ENCODE results near the gene GLOD5.

The GLOD5 gene

GRCh38 chrX:48781705-48782104 lies 20.2 kb downstream of the GLOD5 start:
- DNase-seq (ENCODE audit: low read depth in 1 of 2, low spot score in 1 of 2) = no peak
- no peak overlapping the region for H3K27ac ChIP-seq (replicated peaks)
- no peaks in the 10 kb centered on the region for H3K27me3 ChIP-seq (ENCODE audit: insufficient read depth, poor library complexity, severe bottlenecking)

GRCh38 chrX:48782216-48782615 lies 20.7 kb downstream of the GLOD5 start:
- Histone ChIP-seq H3K27ac (replicated peaks) (no peak overlapping the region), H3K4me3 (replicated peaks; ENCODE audit: insufficient read depth, low read length) (no peak overlapping the region), H3K27me3 (ENCODE audit: insufficient read depth, poor library complexity, severe bottlenecking) (no peaks in the 10 kb centered on the region)
- TF ChIP-seq POLR2AphosphoS5 (IDR thresholded peaks at IDR 0.05; ENCODE audit: low read depth) (no peak), CTCF (IDR thresholded peaks at IDR 0.05; ENCODE audit: insufficient read depth, low read length) (no peak), SPI1 (IDR thresholded peaks at IDR 0.05; ENCODE audit: borderline replicate concordance, low read depth) (no peak), REST (IDR thresholded peaks at IDR 0.05; ENCODE audit: insufficient replicate concordance, low read depth) (no peak), GABPA (IDR thresholded peaks at IDR 0.05; ENCODE audit: low read depth) (no peak)
- no peak for DNase-seq (ENCODE audit: low read depth in 1 of 2, low spot score in 1 of 2)

More at GRCh38 chrX:48781705-48782104, 20.2 kb downstream of the GLOD5 start:
- H3K4me3 ChIP-seq (replicated peaks; ENCODE audit: insufficient read depth, low read length) = no peak overlapping the region
- no peak for TF ChIP-seq GABPA (IDR thresholded peaks at IDR 0.05; ENCODE audit: low read depth)
- TF ChIP-seq CTCF (IDR thresholded peaks at IDR 0.05; ENCODE audit: insufficient read depth, low read length) = no peak
- no peak for TF ChIP-seq POLR2AphosphoS5 (IDR thresholded peaks at IDR 0.05; ENCODE audit: low read depth)
- TF ChIP-seq SPI1 (IDR thresholded peaks at IDR 0.05; ENCODE audit: borderline replicate concordance, low read depth) = no peak
- no peak for TF ChIP-seq REST (IDR thresholded peaks at IDR 0.05; ENCODE audit: insufficient replicate concordance, low read depth)

- DNase-seq (ENCODE audit: low read depth in 1 of 2, low spot score in 1 of 2) = no peak
- no peak overlapping the region for H3K4me3 ChIP-seq (replicated peaks; ENCODE audit: insufficient read depth, low read length)
- no peak for TF ChIP-seq POLR2AphosphoS5 (IDR thresholded peaks at IDR 0.05; ENCODE audit: low read depth)
- no peak for TF ChIP-seq CTCF (IDR thresholded peaks at IDR 0.05; ENCODE audit: insufficient read depth, low read length)
- TF ChIP-seq GABPA (IDR thresholded peaks at IDR 0.05; ENCODE audit: low read depth) = no peak
- no peak for TF ChIP-seq REST (IDR thresholded peaks at IDR 0.05; ENCODE audit: insufficient replicate concordance, low read depth)
- TF ChIP-seq SPI1 (IDR thresholded peaks at IDR 0.05; ENCODE audit: borderline replicate concordance, low read depth) = no peak
- no peak overlapping the region for H3K27ac ChIP-seq (replicated peaks)
- H3K27me3 ChIP-seq (ENCODE audit: insufficient read depth, poor library complexity, severe bottlenecking) = no peaks in the 10 kb centered on the region
Measured at GRCh38 chrX:48782795-48783194, 21.2 kb downstream of the GLOD5 start.

Data from HL-60 (cell line).